Transverse colon (tissue), 4 donors: ENCODE measurements around the gene TANGO2.

ENCODE experiments used
- POLR2AphosphoS5 ChIP-seq, 3 donors: sonication (generic); formaldehyde crosslinking; IDR thresholded peaks; one replicate each; pipeline ENCODE4 v1.6.1; 2016; ENCODE audit warnings: antibody characterized with exemption in 3 of 3
- TF ChIP-seq, protein P1 (sequence below), 5 experiments: fragments of 200-600 bp in 3 of 5; fragments of 450-650 bp in 2 of 5; sonication (generic) in 3 of 5; IDR thresholded peaks; 1 replicate in 2 of 5; 2 replicates in 3 of 5; pipeline ENCODE4 v1.5.1; 2016 to 2017; ENCODE audit warnings: antibody characterized with exemption in 5 of 5, inconsistent platforms in 3 of 5, mild to moderate bottlenecking in 2 of 5, moderate library complexity in 1 of 5

DNA sequence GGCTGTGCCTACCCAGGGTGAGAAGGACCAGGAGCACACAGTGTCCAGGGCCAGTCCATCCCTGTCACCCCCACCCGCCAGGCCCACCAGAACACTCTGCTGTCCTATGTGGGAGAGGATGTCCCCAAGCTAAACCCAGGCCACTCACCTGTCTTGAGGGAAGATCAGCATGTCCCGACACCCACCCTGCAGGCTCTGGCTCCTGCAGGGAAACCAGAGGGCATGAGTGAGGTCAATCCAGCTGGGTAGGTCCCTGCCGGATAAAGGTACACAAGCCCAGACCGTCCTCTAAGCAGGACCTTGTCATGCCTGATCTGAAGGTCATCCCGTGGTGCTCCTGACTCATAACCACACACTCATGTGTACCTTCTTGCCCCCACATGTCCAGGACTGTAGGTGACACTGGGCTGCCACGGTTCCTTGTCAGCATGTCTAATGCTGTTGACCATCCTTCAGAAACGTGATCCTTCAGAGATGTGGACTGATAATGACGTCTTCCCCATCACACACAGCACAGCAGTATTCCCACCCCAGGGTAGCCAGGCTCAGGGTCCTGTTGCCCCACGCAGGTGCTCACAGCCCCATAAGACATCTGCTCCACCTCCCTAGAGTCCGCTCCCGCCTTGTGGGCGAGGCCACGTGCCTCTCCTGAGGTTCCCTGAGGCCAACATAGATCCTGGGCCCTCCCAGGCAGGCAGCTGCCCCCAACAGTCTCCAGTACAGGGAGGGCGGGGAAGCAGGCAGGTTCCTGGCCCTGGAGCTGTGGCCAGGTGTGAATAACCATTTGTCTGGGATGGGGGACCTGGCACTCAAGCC lies 10.4 kb upstream of the TANGO2 start:
- TF ChIP-seq, protein P1, sequence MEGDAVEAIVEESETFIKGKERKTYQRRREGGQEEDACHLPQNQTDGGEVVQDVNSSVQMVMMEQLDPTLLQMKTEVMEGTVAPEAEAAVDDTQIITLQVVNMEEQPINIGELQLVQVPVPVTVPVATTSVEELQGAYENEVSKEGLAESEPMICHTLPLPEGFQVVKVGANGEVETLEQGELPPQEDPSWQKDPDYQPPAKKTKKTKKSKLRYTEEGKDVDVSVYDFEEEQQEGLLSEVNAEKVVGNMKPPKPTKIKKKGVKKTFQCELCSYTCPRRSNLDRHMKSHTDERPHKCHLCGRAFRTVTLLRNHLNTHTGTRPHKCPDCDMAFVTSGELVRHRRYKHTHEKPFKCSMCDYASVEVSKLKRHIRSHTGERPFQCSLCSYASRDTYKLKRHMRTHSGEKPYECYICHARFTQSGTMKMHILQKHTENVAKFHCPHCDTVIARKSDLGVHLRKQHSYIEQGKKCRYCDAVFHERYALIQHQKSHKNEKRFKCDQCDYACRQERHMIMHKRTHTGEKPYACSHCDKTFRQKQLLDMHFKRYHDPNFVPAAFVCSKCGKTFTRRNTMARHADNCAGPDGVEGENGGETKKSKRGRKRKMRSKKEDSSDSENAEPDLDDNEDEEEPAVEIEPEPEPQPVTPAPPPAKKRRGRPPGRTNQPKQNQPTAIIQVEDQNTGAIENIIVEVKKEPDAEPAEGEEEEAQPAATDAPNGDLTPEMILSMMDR (IDR thresholded peaks at IDR 0.05): no peak
- TF ChIP-seq POLR2AphosphoS5 (IDR thresholded peaks at IDR 0.05): no peak
